RWPE1 (cell line): ENCODE results near the gene ILF2.
"Not testable (repeated sequence)": the region's sequence is repeated elsewhere in the genome, so short reads cannot be mapped to it uniquely, and the experiment has no call there.

Source experiments
- CTCF ChIA-PET: fragments of 350-600 bp; sonication (Branson Sonifier 250); formaldehyde crosslinking; extraction: SDS; loops from one replicate; lab custom pipeline; 2021; lab: Yijun Ruan, JAX
- POLR2A ChIA-PET: fragments of 400-600 bp; formaldehyde crosslinking; extraction: SDS; loops from one replicate; lab custom pipeline; 2020; ENCODE audit warnings: antibody characterized with exemption; ENCODE audit not compliant: low non-redundant PET; lab: Yijun Ruan, JAX
- DNase-seq: peaks from one replicate; pipeline ENCODE4 v3.0.0; 2012; ENCODE audit warnings: low spot score
- H3K27ac ChIP-seq: fragments of 450-650 bp; 2 replicates; pipeline ENCODE4 v1.5.1; 2017
- CTCF ChIP-seq: fragments of 450-650 bp; conservative IDR thresholded peaks from 2 replicates; pipeline ENCODE4 v1.5.1; 2017; ENCODE audit warnings: low read depth, mild to moderate bottlenecking

Gene ILF2

GRCh38 chr1:153673511-153673910, 2.7 kb upstream of the ILF2 start:
- CTCF ChIA-PET = no interaction called here
- DNase-seq = no peak
- H3K27ac ChIP-seq = no peak overlapping the region
- POLR2A ChIA-PET = no interaction called here
- TF ChIP-seq CTCF = no peak

- not testable (repeated sequence) for DNase-seq
- peak overlapping the region; percentile 90 for H3K27ac ChIP-seq
Measured at GRCh38 chr1:153671628-153672353, 998 bp upstream of the ILF2 start.

GRCh38 chr1:153670257-153670858, 435 bp downstream of the ILF2 start:
- no peak for TF ChIP-seq CTCF
- no peak for DNase-seq
- CTCF ChIA-PET = no interaction called here
- POLR2A ChIA-PET = no interaction called here
- H3K27ac ChIP-seq = peak overlapping the region; percentile 75

More at GRCh38 chr1:153671628-153672353, 998 bp upstream of the ILF2 start:
- ChIA-PET CTCF (interaction anchor here (0.6 to 1.5 kb wide), 2 partner anchors 99 to 321 kb away, joined by 6 read pairs; no protein-coding TSS in a partner anchor), POLR2A (interaction anchor here (0.7 kb wide), 1 partner anchor 94 kb away, joined by 4 read pairs; no protein-coding TSS in a partner anchor)

GRCh38 chr1:153669606-153670005, 1.2 kb downstream of the ILF2 start:
- ChIA-PET POLR2A (no interaction called here), CTCF (no interaction called here)
- H3K27ac ChIP-seq = no peak overlapping the region
- TF ChIP-seq CTCF = no peak
- no peak for DNase-seq

GRCh38 chr1:153668672-153669071, 2.1 kb downstream of the ILF2 start:
- CTCF ChIA-PET, DNase-seq, POLR2A ChIA-PET: not testable (repeated sequence)
- peak overlapping the region; percentile 33 for H3K27ac ChIP-seq

- ChIA-PET CTCF (interaction anchor here (0.7 kb wide), 1 partner anchor 306 kb away, joined by 4 read pairs; no protein-coding TSS in a partner anchor), POLR2A (interaction anchor here (0.6 kb wide), 1 partner anchor 114 kb away, joined by 6 read pairs; no protein-coding TSS in a partner anchor)
- no peak for TF ChIP-seq CTCF
- H3K27ac ChIP-seq = peak overlapping the region; percentile 50; the same call in 1 of the 2 replicates
- DNase-seq = no peak
Measured at GRCh38 chr1:153667439-153667838, 3.4 kb downstream of the ILF2 start.

GRCh38 chr1:153663211-153663610, 7.6 kb downstream of the ILF2 start:
- CTCF ChIA-PET = interaction anchor here (0.6 kb wide), 1 partner anchor 29 kb away, joined by 5 read pairs; the partner anchor contains the start of gene CHTOP
- TF ChIP-seq CTCF = no peak
- H3K27ac ChIP-seq = no peak overlapping the region; the same call in 1 of the 2 replicates
- no peak for DNase-seq
- POLR2A ChIA-PET = no interaction called here
